Retinal pigment epithelial cell (primary cell): ENCODE data around the gene STK10.

Experiments
- DNase-seq: peaks from one replicate; pipeline ENCODE4 v3.0.0-alpha.2; 2010; ENCODE audit warnings: low read depth
- H3K4me3 ChIP-seq: 2 replicates; pipeline ENCODE4 v1.5.1; 2011; ENCODE audit warnings: mild to moderate bottlenecking, low read length, control low read depth, moderate library complexity
- CTCF ChIP-seq: conservative IDR thresholded peaks from 2 replicates; pipeline ENCODE4 v1.5.1; 2011; ENCODE audit warnings: low read depth, low read length, control low read depth, inconsistent platforms

The STK10 gene

DNA sequence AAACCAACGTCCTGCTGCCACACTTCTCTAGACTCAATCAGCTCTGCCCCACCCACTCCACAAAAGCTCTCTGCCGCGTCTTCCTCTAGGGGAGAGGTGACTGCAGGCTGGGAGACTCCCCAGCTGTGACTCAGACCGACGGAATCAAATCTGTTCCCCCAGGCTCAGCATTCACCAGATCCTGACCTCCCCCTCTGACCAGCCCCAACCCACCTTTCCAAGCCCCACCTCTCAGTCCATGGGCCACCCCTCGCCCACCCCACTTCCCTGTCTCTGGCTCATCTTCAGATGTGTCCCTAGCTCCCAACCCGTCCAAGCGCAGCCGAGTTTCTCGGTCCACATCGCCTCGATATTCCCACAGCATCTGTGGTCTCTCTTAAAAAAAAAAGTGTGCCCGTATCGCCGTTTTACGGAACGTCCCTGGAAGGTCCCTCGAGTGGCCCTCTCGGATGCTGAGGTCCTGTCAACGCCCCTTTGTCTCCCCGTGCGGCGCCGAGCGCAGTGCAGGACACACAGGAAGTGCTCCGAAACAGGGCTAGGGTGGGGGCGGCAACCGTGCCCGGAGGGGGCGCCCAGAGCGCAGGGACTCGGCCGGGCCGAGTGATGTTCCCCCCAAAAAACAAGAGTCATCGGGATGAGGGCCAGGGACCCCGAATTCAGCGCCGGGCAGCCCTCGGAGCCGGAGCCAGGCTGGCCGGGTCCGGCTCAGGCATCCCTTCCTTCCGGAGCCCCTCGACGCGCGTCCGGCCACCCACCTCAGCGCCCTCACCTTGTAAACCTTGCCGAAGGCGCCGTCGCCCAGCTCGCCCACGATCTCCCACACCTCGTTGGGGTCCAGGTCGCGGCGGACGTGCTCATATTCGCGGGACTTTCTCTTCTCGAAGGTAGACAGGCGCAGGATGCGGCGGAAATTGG is 649 bp downstream of the STK10 start:
- no peak for TF ChIP-seq CTCF
- no peak for DNase-seq
- H3K4me3 ChIP-seq, result peak overlapping the region; percentile 87

DNA sequence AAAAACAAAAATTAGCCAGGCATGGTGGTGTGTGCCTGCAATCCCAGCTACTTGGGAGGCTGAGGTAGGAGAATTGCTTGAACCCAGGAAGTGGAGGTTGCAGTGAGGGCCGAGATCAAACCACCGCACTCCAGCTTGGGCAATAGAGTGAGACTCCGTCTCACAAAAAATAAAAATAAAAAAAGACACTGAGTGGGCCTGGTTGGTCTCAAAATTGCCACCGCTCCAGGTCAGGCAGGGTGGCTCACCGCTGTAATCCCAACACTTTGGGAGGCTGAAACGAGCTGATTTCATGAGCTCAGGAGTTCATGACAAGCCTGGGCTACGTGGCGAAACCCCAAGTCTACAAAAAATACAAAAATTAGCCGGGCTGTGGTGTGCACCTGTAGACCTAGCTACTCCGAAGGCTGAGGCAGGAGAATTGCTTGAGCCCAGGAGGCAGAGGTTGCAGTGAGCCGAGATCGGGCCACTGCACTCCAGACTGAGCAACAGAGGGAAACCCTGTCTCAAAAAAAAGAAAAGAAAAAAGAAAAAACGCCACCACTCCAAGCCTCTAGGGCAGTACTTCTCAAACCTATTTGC is 1.8 kb downstream of the STK10 start:
- no peak for TF ChIP-seq CTCF
- no peak for DNase-seq
- peak overlapping the region; percentile 87 for H3K4me3 ChIP-seq

DNA sequence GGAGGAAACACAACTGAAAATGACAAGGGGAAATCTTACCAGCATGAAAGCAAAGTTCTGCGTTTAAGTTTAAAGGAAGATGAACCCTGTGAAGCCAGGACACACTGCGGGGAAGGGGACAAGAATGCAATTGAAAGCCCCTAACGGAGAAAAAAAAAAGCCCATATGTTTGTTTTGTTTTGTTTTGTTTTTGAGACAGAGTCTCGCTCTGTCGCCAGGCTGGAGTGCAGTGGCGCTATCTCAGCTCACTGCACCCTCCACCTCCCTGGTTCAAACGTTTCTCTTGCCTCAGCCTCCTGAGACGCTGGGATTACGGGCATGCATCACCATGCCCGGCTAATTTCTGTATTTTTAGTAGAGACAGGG is 2.9 kb downstream of the STK10 start:
- no peak for DNase-seq
- TF ChIP-seq CTCF, result no peak
- H3K4me3 ChIP-seq, result no peak overlapping the region

GRCh38 chr5:172183881-172184280 is 4.1 kb downstream of the STK10 start:
- no peak for TF ChIP-seq CTCF
- H3K4me3 ChIP-seq, result no peak overlapping the region
- DNase-seq, result no peak

- H3K4me3 ChIP-seq, result no peak overlapping the region
- DNase-seq, result no peak
- TF ChIP-seq CTCF, result no peak
Measured at GRCh38 chr5:172182291-172182690, 5.7 kb downstream of the STK10 start.

DNA sequence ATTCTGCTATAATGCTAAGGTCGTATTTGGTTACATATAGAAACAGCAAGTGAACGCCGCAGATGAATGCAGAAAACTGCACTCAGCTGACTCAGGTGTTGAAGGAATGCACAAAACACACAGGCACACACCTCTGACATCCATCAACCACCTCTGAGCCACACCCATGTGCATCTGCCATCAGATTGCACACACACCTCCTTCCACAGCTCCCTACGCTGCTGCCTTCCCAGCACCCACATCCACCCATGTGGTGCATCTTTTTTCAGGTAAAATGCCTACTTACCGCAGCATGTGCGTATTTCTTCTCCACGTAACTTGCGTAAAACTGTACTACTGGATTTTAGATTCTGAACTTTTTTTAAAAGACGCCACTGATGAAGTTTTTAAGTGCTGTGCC is 7.1 kb downstream of the STK10 start:
- DNase-seq, result no peak
- TF ChIP-seq CTCF, result no peak
- H3K4me3 ChIP-seq, result no peak overlapping the region
